Retinal pigment epithelial cell (primary cell): ENCODE measurements around the gene TBC1D2.

Source experiments
- DNase-seq: peaks from one replicate; pipeline ENCODE4 v3.0.0-alpha.2; 2010; ENCODE audit warnings: low read depth
- H3K4me3 ChIP-seq: 2 replicates; pipeline ENCODE4 v1.5.1; 2011; ENCODE audit warnings: mild to moderate bottlenecking, low read length, control low read depth, moderate library complexity
- TF ChIP-seq, protein P1 (sequence below): conservative IDR thresholded peaks from 2 replicates; pipeline ENCODE4 v1.5.1; 2011; ENCODE audit warnings: low read depth, low read length, control low read depth, inconsistent platforms

TBC1D2 gene

DNA sequence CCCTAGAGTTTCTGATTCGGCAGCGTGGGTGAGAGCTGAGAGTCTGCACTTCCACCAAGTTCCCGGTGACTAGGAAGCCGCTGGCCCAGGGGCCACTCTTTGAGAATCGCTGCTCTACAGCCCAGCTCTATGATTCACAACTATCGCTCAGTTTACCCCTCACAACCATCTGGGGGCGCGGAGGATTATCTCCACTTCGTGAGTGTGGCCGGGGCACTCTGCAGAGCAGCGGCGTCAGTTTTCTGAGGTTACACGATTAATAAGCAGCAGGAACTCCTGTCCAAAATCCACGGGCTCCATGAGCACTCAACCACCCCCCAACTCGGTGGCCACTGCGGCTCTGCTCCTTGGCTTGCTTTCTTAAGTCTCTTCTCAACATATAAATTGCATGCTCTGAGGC is 82.3 kb downstream of the TBC1D2 start:
- TF ChIP-seq, protein P1, sequence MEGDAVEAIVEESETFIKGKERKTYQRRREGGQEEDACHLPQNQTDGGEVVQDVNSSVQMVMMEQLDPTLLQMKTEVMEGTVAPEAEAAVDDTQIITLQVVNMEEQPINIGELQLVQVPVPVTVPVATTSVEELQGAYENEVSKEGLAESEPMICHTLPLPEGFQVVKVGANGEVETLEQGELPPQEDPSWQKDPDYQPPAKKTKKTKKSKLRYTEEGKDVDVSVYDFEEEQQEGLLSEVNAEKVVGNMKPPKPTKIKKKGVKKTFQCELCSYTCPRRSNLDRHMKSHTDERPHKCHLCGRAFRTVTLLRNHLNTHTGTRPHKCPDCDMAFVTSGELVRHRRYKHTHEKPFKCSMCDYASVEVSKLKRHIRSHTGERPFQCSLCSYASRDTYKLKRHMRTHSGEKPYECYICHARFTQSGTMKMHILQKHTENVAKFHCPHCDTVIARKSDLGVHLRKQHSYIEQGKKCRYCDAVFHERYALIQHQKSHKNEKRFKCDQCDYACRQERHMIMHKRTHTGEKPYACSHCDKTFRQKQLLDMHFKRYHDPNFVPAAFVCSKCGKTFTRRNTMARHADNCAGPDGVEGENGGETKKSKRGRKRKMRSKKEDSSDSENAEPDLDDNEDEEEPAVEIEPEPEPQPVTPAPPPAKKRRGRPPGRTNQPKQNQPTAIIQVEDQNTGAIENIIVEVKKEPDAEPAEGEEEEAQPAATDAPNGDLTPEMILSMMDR = no peak
- H3K4me3 ChIP-seq = no peak overlapping the region
- no peak for DNase-seq

DNA sequence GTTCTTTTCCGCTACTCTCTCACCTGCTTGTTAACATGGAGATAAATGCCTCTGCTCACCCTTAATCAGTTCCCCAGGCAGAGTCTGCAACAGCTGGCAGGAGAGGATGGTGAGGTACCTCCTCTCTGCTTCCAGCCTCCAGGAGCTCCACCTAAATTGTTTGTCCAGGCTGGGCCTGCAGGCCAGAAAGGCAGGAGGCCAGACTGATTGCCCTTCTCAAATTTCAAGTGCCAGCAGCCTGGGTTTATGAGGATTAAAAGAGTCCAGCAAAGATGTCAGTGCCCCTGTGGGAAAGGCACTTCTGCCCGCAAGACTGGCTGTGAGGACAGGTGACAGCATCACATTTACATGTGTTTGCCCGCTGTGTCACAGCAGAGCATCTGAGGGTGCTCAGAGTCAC is 82.8 kb downstream of the TBC1D2 start:
- no peak for DNase-seq
- TF ChIP-seq, protein P1 = no peak
- no peak overlapping the region for H3K4me3 ChIP-seq

DNA sequence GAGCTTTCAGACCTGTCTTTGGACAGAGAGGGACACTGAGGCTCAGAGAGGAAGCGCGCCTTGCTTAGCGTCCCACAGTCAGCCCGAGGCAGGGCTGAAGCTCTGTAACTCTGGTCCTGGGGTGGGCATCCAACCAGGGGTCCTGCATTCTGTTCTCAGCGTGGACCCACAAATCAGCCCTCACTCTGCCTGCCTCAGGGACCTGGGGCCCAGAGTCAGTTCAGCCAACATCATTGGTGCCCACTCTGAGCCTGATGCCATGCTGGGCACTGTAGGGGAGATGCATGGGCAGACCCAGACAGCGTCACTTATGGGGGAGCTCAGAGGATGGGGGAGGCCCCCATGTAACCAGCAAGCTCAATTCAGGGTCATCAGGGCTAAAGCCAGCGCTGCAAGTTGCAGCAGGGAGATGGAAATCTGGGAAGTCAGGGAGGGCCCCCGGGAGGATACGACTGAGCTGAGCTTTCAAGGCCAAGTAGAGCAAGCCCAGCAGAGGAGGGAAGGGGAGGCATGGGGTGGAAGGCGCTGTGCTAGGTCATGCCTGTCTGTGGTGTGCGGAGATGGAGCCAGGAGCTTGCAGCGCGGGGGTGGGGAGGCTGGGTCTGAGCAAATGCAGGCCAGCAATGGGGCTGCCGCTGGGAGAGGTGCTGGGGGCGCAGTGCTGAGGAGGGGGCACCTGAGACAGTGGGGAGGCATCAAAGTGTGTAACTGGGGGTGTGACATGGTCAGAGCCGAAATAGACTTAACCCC is 84.1 kb downstream of the TBC1D2 start:
- H3K4me3 ChIP-seq = no peak overlapping the region
- DNase-seq = no peak
- TF ChIP-seq, protein P1 = no peak

DNA sequence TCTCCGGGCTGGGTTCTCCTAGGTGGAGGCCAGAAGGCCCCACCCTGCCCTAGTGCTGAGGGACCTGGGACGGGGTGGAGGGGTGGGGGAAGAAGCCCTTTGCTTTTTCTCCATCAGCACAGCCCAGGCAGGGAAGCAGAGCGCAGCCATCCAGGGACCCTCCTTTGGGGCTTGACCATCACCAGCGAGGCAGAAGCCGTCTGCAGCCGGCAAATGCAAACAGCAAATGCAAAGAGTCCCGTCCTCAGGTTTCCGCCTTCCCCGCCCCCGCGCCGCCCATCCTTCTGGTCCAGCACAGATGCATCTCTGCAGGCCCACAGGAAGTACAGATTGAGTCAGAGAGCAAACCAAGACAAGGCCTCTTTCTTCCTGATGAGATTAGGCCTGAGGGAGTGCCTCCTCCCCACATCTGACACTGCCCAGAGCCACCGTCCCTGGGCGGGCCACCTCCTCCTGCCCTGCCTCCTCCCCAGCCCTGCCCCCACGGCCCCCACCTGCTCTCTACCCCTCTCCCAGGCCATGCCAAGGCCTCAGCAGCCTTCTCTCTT is 86.4 kb downstream of the TBC1D2 start:
- TF ChIP-seq, protein P1 = no peak
- H3K4me3 ChIP-seq = no peak overlapping the region
- no peak for DNase-seq

DNA sequence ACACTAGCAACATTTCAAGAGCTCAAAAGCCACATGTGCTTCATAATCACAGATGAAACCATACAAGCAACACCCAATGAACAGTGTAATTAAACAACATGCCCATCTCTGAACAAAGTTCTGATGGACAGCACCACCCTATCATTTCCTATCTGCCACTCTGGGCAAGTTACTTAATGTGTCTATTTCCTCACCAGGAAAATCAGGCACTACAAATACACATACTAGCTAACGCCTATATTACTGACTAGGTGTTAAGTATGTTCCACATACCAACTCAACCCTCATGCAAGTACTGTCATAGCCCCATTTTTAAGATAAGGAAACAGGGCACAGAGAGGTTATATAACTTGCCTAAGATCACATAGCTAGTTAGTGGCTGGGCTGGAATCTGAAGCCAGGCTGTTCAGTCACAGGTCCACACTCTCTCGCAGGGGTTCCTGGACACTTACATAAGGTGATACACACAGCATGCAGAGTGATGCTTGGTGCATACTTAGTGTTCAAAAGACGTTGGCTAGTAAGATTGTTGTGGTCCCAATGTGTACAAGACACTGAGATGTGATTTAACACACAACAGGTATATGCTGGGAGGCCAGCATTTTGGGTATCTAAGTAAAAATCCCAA is 87.2 kb downstream of the TBC1D2 start:
- no peak overlapping the region for H3K4me3 ChIP-seq
- TF ChIP-seq, protein P1 = no peak
- no peak for DNase-seq

DNA sequence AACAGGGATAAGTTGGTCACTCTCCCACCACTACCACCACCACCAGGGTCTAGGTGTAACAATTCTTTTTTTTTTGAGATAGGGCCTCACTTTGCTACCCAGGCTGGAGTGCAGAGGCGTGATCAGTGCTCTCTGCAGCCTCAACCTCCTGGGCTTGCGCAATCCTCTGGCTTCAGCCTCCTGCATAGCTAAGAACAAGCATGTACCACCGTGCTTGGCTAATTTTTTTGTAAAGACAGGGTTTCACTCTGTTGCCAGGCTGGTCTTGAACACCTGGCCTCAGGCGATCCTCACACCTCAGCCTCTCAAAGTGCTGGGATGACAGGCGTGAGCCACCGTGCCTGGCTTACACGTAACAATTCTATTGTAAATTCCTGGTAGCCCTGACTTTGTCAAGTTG is 90.5 kb downstream of the TBC1D2 start:
- no peak for DNase-seq
- H3K4me3 ChIP-seq = no peak overlapping the region
- TF ChIP-seq, protein P1 = no peak

DNA sequence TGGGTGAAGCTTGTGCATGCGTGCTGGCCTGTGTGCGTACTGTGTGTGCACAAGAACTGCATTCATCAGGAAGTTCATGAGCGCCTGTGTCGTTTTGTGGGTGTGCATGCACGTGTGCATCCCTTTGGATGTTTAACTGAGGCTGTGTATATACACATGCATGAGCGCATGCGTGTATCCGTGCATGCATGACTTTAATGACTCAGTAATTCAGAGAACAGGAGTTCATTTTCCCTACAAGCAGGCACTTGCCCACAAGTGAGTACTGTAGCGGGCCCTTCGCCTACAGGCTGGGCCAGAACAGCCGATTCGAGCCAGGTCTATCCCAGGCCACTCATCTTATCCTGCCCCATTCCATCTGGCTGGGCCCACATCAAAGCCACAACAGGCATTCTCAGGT is 92.8 kb downstream of the TBC1D2 start:
- DNase-seq = no peak
- no peak overlapping the region for H3K4me3 ChIP-seq
- TF ChIP-seq, protein P1 = no peak
